Activated CD4-positive, alpha-beta T cell treated with anti-CD3 and anti-CD28 coated beads for 36 hours (primary cell): ENCODE measurements around the gene C1QTNF3. TPM values are rescaled to one million over a fixed set of nuclear protein-coding genes. Genes with fewer than 3 reads are reported as not detected.

ENCODE experiments used
- ATAC-seq: fragments of 200-7000 bp; cut with Tn5 transposase; one replicate; pipeline ENCODE4 v1.10.0; 2021; ENCODE audit warnings: mild to moderate bottlenecking, moderate library complexity
- CTCF ChIA-PET: fragments of 350-600 bp; sonication (Branson Sonifier 250); formaldehyde crosslinking; loops from one replicate; lab custom pipeline; 2021; ENCODE audit warnings: antibody characterized with exemption; lab: Charles Lee
- POLR2A ChIA-PET: fragments of 350-600 bp; sonication (Branson Sonifier 250); formaldehyde crosslinking; loops from one replicate; lab custom pipeline; 2021; ENCODE audit warnings: antibody characterized with exemption, inconsistent platforms; lab: Charles Lee
- DNase-seq: peaks from one replicate; pipeline ENCODE4 v3.0.0-alpha.2; 2020
- H3K27ac Mint-ChIP-seq: one replicate; pipeline ENCODE4 v1.8.0; 2021; ENCODE audit warnings: mixed read lengths
- H3K27me3 Mint-ChIP-seq: one replicate; pipeline ENCODE4 v1.8.0; 2021; ENCODE audit warnings: mixed read lengths
- H3K36me3 Mint-ChIP-seq: one replicate; pipeline ENCODE4 v1.8.0; 2021; ENCODE audit warnings: low read depth, mixed read lengths
- H3K4me1 Mint-ChIP-seq: one replicate; pipeline ENCODE4 v1.8.0; 2021; ENCODE audit warnings: mixed read lengths
- H3K4me3 Mint-ChIP-seq: one replicate; pipeline ENCODE4 v1.8.0; 2021; ENCODE audit warnings: mild to moderate bottlenecking, moderate library complexity, mixed read lengths
- H3K9me3 Mint-ChIP-seq: one replicate; pipeline ENCODE4 v1.8.0; 2021; ENCODE audit warnings: low read depth, mixed read lengths
- intact Hi-C, 2 experiments: fragments of 100-400 bp; cut with DNase I in 1 of 2; cut with micrococcal nuclease in 1 of 2; formaldehyde crosslinking; loops; one replicate each; pipeline versions ENCODE4 v1.14.2 to v1.15.1; 2022 to 2024; cut with DNase I, micrococcal nuclease
- total RNA-seq, 2 experiments: library from RNA; stranded (reverse); gene quantifications; one replicate each; pipeline ENCODE4 v1.2.3, GENCODE V29; 2021

The C1QTNF3 gene
- total RNA-seq, 2 experiments from 2014 or later: 1.5 to 2.4 TPM

GRCh38 chr5:34047774-34048572 is 5.0 kb upstream of the C1QTNF3 start:
- Mint-ChIP-seq H3K4me1 (no peaks in the 10 kb centered on the region), H3K4me3 (no peak overlapping the region), H3K27me3 (no peaks in the 10 kb centered on the region), H3K27ac (no peak overlapping the region), H3K36me3 (peaks cover 8% of the 10 kb centered on the region), H3K9me3 (no peaks in the 10 kb centered on the region)
- intact Hi-C loops: no loop called here
- DNase-seq (no peak), ATAC-seq (no peak)
- CTCF ChIA-PET: no interaction called here
- POLR2A ChIA-PET: no interaction called here

- no peak for DNase-seq
- POLR2A ChIA-PET: no interaction called here
- no peaks in the 10 kb centered on the region for H3K27me3 Mint-ChIP-seq
- peaks cover 8% of the 10 kb centered on the region for H3K36me3 Mint-ChIP-seq
- H3K27ac Mint-ChIP-seq: no peak overlapping the region
- H3K4me1 Mint-ChIP-seq: no peaks in the 10 kb centered on the region
- CTCF ChIA-PET: no interaction called here
- no peak overlapping the region for H3K4me3 Mint-ChIP-seq
- intact Hi-C loops: no loop called here
- no peaks in the 10 kb centered on the region for H3K9me3 Mint-ChIP-seq
- ATAC-seq: no peak
Observed at GRCh38 chr5:34047143-34047542, 4.1 kb upstream of the C1QTNF3 start.

GRCh38 chr5:34045996-34046395 is 3.0 kb upstream of the C1QTNF3 start:
- DNase-seq (no peak), ATAC-seq (no peak)
- Mint-ChIP-seq H3K9me3 (no peaks in the 10 kb centered on the region), H3K4me1 (no peaks in the 10 kb centered on the region), H3K27me3 (no peaks in the 10 kb centered on the region), H3K27ac (no peak overlapping the region), H3K4me3 (no peak overlapping the region), H3K36me3 (peaks cover 8% of the 10 kb centered on the region)
- ChIA-PET CTCF (no interaction called here), POLR2A (no interaction called here)
- intact Hi-C loops: no loop called here

GRCh38 chr5:34045023-34045422 is 2.0 kb upstream of the C1QTNF3 start:
- ChIA-PET CTCF (interaction anchor here (1.1 kb wide), 1 partner anchor 27 kb away, joined by 7 read pairs; no protein-coding TSS in a partner anchor), POLR2A (no interaction called here)
- ATAC-seq: no peak
- peaks cover 3% of the 10 kb centered on the region for H3K36me3 Mint-ChIP-seq
- no peak for DNase-seq
- intact Hi-C loops: no loop called here
- H3K27me3 Mint-ChIP-seq: no peaks in the 10 kb centered on the region
- H3K27ac Mint-ChIP-seq: no peak overlapping the region
- H3K4me3 Mint-ChIP-seq: no peak overlapping the region
- H3K9me3 Mint-ChIP-seq: no peaks in the 10 kb centered on the region
- no peaks in the 10 kb centered on the region for H3K4me1 Mint-ChIP-seq

- Mint-ChIP-seq H3K4me1 (no peaks in the 10 kb centered on the region), H3K9me3 (no peaks in the 10 kb centered on the region), H3K36me3 (no peaks in the 10 kb centered on the region), H3K4me3 (no peak overlapping the region), H3K27ac (no peak overlapping the region), H3K27me3 (no peaks in the 10 kb centered on the region)
- intact Hi-C loops: no loop called here
- CTCF ChIA-PET: no interaction called here
- POLR2A ChIA-PET: no interaction called here
- ATAC-seq (no peak), DNase-seq (no peak)
Observed at GRCh38 chr5:34042321-34042720, 692 bp downstream of the C1QTNF3 start.

GRCh38 chr5:34041247-34041972 is 1.6 kb downstream of the C1QTNF3 start:
- Mint-ChIP-seq H3K4me3 (no peak overlapping the region), H3K36me3 (no peaks in the 10 kb centered on the region), H3K4me1 (no peaks in the 10 kb centered on the region), H3K27ac (no peak overlapping the region), H3K9me3 (no peaks in the 10 kb centered on the region), H3K27me3 (no peaks in the 10 kb centered on the region)
- ATAC-seq (no peak), DNase-seq (no peak)
- intact Hi-C loops: no loop called here
- CTCF ChIA-PET: no interaction called here
- POLR2A ChIA-PET: no interaction called here

- Mint-ChIP-seq H3K27ac (no peak overlapping the region), H3K4me3 (no peak overlapping the region), H3K36me3 (no peaks in the 10 kb centered on the region), H3K4me1 (no peaks in the 10 kb centered on the region), H3K9me3 (no peaks in the 10 kb centered on the region), H3K27me3 (no peaks in the 10 kb centered on the region)
- intact Hi-C loops: no loop called here
- no peak for ATAC-seq
- ChIA-PET POLR2A (no interaction called here), CTCF (interaction anchor here (0.8 kb wide), 1 partner anchor 106 kb away, joined by 5 read pairs; no protein-coding TSS in a partner anchor)
- DNase-seq: no peak
Observed at GRCh38 chr5:34040472-34040871, 2.5 kb downstream of the C1QTNF3 start.

- H3K4me1 Mint-ChIP-seq: no peaks in the 10 kb centered on the region
- no peaks in the 10 kb centered on the region for H3K27me3 Mint-ChIP-seq
- no peaks in the 10 kb centered on the region for H3K36me3 Mint-ChIP-seq
- CTCF ChIA-PET: interaction anchor here (0.6 kb wide), 1 partner anchor 73 kb away, joined by 4 read pairs; no protein-coding TSS in a partner anchor
- ATAC-seq (no peak), DNase-seq (no peak)
- no peaks in the 10 kb centered on the region for H3K9me3 Mint-ChIP-seq
- H3K27ac Mint-ChIP-seq: no peak overlapping the region
- intact Hi-C loops: no loop called here
- POLR2A ChIA-PET: no interaction called here
- H3K4me3 Mint-ChIP-seq: no peak overlapping the region
Observed at GRCh38 chr5:34039398-34040157, 3.4 kb downstream of the C1QTNF3 start.

- no peaks in the 10 kb centered on the region for H3K4me1 Mint-ChIP-seq
- no peaks in the 10 kb centered on the region for H3K27me3 Mint-ChIP-seq
- ATAC-seq: no peak
- no peak overlapping the region for H3K27ac Mint-ChIP-seq
- no peaks in the 10 kb centered on the region for H3K9me3 Mint-ChIP-seq
- ChIA-PET CTCF (no interaction called here), POLR2A (no interaction called here)
- H3K36me3 Mint-ChIP-seq: no peaks in the 10 kb centered on the region
- H3K4me3 Mint-ChIP-seq: no peak overlapping the region
- intact Hi-C loops: no loop called here
- DNase-seq: no peak
Observed at GRCh38 chr5:34038838-34039237, 4.2 kb downstream of the C1QTNF3 start.

- intact Hi-C loops: no loop called here
- Mint-ChIP-seq H3K27me3 (no peaks in the 10 kb centered on the region), H3K9me3 (no peaks in the 10 kb centered on the region), H3K4me1 (no peaks in the 10 kb centered on the region), H3K4me3 (no peak overlapping the region), H3K36me3 (peaks cover 2% of the 10 kb centered on the region), H3K27ac (no peak overlapping the region)
- POLR2A ChIA-PET: no interaction called here
- ATAC-seq (no peak), DNase-seq (no peak)
- CTCF ChIA-PET: no interaction called here
Observed at GRCh38 chr5:34038390-34038789, 4.6 kb downstream of the C1QTNF3 start.

- H3K27ac Mint-ChIP-seq: no peak overlapping the region
- ChIA-PET CTCF (no interaction called here), POLR2A (no interaction called here)
- ATAC-seq (no peak), DNase-seq (no peak)
- H3K36me3 Mint-ChIP-seq: peaks cover 4% of the 10 kb centered on the region
- no peaks in the 10 kb centered on the region for H3K27me3 Mint-ChIP-seq
- intact Hi-C loops: no loop called here
- H3K4me3 Mint-ChIP-seq: no peak overlapping the region
- H3K9me3 Mint-ChIP-seq: no peaks in the 10 kb centered on the region
- no peaks in the 10 kb centered on the region for H3K4me1 Mint-ChIP-seq
Observed at GRCh38 chr5:34037726-34038125, 5.3 kb downstream of the C1QTNF3 start.
